Thymus (tissue), 11 donors: ENCODE results near the gene SRSF1. TPM values are rescaled to one million over a fixed set of nuclear protein-coding genes. Genes with fewer than 3 reads are reported as not detected.

Experiments used
- DNase-seq, 9 donors: peaks; one replicate each; pipeline ENCODE4 v3.0.0-alpha.2; 2013; ENCODE audit warnings: low spot score in 9 of 9, low read depth in 6 of 9, missing footprints in 1 of 9
- H3K27ac ChIP-seq, 2 donors: one replicate each; pipeline ENCODE4 v1.5.1; 2013; ENCODE audit warnings: control low read depth in 1 of 2, low read depth in 1 of 2, low read length in 1 of 2, mild to moderate bottlenecking in 1 of 2, moderate library complexity in 1 of 2
- H3K27me3 ChIP-seq, 2 donors: one replicate each; pipeline ENCODE4 v1.5.1; 2013; ENCODE audit warnings: low read length in 1 of 2; ENCODE audit not compliant: control insufficient read depth in 2 of 2, insufficient read depth in 1 of 2
- H3K36me3 ChIP-seq, 2 donors: one replicate each; pipeline ENCODE4 v1.5.1; 2013; ENCODE audit warnings: low read length in 1 of 2, mild to moderate bottlenecking in 1 of 2, moderate library complexity in 1 of 2; ENCODE audit not compliant: control insufficient read depth in 2 of 2, insufficient read depth in 2 of 2
- H3K4me1 ChIP-seq, 2 donors: one replicate each; pipeline ENCODE4 v1.5.1; 2013; ENCODE audit warnings: low read length in 2 of 2; ENCODE audit not compliant: control insufficient read depth in 2 of 2, insufficient read depth in 2 of 2
- H3K4me3 ChIP-seq, 2 donors: one replicate each; pipeline ENCODE4 v1.5.1; 2013; ENCODE audit warnings: low read length in 2 of 2, control low read depth in 1 of 2, mild to moderate bottlenecking in 1 of 2
- H3K9me3 ChIP-seq, 2 donors: one replicate each; pipeline ENCODE4 v1.5.1; 2013; ENCODE audit warnings: low read length in 1 of 2, mild to moderate bottlenecking in 1 of 2; ENCODE audit not compliant: control insufficient read depth in 2 of 2, insufficient read depth in 1 of 2
- WGBS: extraction: QIAGEN DNeasy Blood & Tissue Kit; methylation state at CpG from one replicate; pipeline ENCODE4 v1.1.7; 2013; 5-methylcytosine and 5-hydroxymethylcytosine counted together
- polyA plus RNA-seq: library from polyadenylated mRNA; stranded (reverse); fragments of 200-250 nt; gene quantifications from one replicate; pipeline ENCODE4 v1.2.3, GENCODE V29; 2013
- total RNA-seq: library from RNA; stranded (reverse); fragments of 120-200 nt; gene quantifications from one replicate; pipeline ENCODE4 v1.2.4, GENCODE V29; 2013
- donor health status: healthy.

The SRSF1 gene
- total and polyA plus RNA-seq, 2 donors = 104 to 307 TPM

DNA sequence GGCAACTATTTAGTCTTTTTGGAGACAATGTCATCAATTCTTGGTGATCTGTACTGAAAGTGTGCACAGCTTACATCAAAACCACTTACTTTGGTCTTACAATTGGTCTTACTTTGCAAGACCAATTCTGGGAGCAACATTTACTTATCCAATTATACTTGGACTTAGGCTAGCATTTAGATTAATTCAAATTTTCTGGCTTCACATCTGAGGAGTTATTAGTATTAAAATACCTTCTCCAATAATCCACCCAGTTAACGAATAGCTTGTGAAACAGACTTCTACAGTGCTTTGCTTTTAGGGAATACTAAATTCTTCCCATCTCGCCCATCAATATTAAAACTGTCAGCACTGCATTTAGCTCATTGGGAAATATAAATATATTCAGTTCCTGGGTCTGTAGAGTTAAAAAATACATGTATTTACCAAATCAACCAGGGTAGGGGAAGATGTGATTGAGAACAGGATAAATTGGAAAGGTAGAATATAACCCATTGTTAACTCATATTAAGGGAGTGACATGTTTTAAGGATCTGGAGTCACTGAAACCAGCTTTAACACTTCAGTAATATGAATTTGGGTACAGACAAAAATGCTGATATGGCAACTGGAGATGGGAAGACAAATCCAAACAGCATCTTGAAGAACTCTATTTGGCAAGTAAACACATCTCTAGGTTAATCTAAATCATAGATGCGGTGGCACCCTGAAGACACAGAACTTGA is 9.8 kb downstream of the SRSF1 start:
- H3K27ac ChIP-seq = no peak overlapping the region
- peaks cover 6 to 20% of the 10 kb centered on the region in 2 donors for H3K4me1 ChIP-seq
- H3K4me3 ChIP-seq = no peak overlapping the region
- no peaks in the 10 kb centered on the region for H3K27me3 ChIP-seq
- H3K36me3 ChIP-seq = peaks cover 0 to 51% of the 10 kb centered on the region in 2 donors
- WGBS = 97% methylated on average over 3 of the region's 3 CpGs
- no peak for DNase-seq
- no peaks in the 10 kb centered on the region for H3K9me3 ChIP-seq

DNA sequence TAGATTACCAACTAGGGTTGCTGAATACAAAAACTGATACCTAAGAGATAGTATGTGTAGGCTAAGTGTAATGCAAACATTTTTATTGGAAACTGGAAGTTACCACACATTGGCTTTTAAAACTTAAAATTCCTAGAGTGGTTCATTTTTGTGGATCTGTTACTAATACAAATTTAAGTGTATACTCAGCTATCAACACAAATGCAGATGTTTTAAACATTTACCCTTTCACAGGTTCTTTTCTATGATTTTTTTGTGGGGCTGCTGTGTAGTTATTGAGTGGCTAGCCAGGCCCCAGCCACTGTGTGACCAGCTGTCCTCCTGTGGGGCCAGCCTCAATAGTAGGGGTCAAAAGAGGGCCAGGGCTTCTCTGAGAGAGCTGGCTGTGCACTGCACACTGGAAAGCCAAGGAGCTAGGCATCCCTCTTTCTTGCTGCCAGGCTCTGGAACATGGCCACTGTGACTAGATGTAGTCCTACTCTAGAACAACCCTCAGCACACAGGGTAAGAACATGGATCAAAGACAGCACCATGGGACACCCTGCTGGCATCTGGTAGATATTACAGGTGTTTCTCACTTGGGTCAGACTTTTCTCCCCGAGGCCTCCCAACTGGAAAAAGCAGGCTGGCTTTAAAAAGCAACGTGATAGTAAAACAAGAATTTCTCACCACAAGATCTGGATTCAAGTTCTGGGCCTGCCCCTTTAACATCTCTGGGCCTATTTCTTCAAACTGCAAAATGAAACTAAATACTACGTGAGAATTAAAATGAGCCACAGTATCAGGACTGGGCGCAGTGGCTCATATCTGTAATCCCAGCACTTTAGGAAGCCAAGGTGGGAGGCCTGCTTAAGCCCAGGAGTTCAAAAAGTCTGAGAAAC is 11.7 kb downstream of the SRSF1 start:
- H3K4me3 ChIP-seq = no peak overlapping the region
- no peaks in the 10 kb centered on the region for H3K9me3 ChIP-seq
- H3K27ac ChIP-seq = no peak overlapping the region
- 50% methylated on average over 4 of the region's 4 CpGs for WGBS
- H3K36me3 ChIP-seq = peaks cover 0 to 34% of the 10 kb centered on the region in 2 donors
- peaks cover 6 to 20% of the 10 kb centered on the region in 2 donors for H3K4me1 ChIP-seq
- DNase-seq = peak in 7 of 9 donors; percentile 24 to 79 (median 53)
- H3K27me3 ChIP-seq = no peaks in the 10 kb centered on the region

DNA sequence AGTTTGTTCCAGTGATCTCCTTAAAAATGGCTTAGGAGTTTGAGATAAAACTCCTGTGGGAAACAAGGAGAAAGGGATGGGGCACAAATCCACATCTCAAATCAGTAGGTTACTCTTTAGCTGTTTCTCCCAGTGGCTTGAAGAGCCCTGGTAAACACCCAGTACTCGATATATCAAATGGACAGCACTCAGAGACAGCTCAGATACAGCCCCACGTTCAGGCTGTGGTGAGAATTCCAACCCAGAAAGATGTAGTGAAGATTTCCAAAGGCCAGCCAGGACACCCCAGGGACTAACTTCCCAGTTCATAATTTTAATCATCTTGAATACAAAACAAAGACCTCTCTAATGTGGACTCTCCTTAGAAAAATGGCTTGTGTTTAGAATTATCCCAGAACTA is 12.6 kb downstream of the SRSF1 start:
- Histone ChIP-seq H3K9me3 (no peaks in the 10 kb centered on the region), H3K36me3 (peaks cover 0 to 26% of the 10 kb centered on the region in 2 donors), H3K4me3 (no peak overlapping the region), H3K27ac (peak overlapping the region in 1 of 2 donors; percentile 21), H3K4me1 (peaks cover 6 to 20% of the 10 kb centered on the region in 2 donors), H3K27me3 (no peaks in the 10 kb centered on the region)
- 77% methylated on average over 2 of the region's 2 CpGs for WGBS
- DNase-seq = no peak

DNA sequence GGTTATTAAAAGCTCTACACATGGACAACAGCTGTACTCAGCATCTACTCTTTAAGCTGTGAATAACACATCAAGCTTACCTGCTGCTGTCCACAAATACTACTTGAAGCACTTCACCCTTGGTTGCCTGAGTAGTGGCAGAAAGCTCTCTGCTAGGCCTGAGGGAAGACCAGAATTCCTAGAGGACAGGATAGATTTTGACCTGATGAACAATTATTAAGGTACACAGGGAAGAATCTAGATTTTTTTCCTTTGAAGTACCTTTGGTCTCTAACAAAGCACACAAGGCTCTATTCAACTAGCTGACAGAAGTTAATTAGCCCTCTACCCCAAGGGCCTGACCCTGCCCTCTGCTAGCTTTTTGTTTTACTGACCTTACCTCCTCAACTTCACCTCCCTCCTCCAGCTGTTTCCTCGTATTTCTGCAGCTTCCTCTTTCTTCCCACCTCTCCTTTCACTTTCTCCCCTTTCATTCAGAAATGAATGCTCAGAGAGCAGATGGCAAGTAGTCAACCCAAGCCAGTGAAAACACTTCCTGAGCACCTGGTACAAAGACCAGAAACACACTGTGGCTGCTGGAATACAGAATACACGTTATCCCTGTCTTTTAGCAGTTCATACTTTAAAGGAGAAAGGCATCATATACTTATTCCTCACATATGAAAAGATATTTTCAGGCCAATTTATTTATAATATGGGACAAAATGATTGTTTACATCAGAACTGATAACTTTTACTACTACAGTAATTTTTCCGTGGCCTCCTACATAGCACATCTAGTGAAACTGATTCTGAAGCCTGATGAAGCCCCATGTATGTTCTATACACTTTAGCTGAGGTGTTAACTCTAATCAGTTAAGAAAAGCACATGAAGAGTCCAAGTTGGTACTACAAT is 13.3 kb downstream of the SRSF1 start:
- DNase-seq = peak in 2 of 9 donors; percentile 18 to 56
- Histone ChIP-seq H3K27me3 (no peaks in the 10 kb centered on the region), H3K36me3 (peaks cover 0 to 19% of the 10 kb centered on the region in 2 donors), H3K4me1 (peaks cover 10 to 25% of the 10 kb centered on the region in 2 donors), H3K27ac (no peak overlapping the region), H3K9me3 (no peaks in the 10 kb centered on the region), H3K4me3 (no peak overlapping the region)
- WGBS = 24% methylated on average over 3 of the region's 3 CpGs

DNA sequence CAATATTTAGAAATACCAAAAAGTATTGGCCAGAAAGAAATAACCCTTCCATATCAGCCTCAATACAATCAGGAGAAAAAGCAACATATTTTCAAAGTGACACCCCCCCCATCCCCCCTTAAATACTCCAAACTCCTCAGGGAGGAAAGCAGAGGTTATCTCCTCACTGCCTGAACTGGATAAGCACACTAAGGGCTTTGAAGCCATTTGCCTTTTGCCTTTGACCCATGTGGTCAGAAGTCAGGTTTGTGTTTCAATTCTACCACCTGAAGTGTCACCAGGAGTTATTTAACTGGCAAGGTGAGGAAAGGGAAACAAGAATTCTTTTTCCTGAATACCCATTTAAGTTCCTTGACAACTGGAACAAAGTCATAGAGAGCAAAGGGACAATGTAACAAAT is 15.5 kb downstream of the SRSF1 start:
- no peak overlapping the region for H3K4me3 ChIP-seq
- DNase-seq = no peak
- no peaks in the 10 kb centered on the region for H3K36me3 ChIP-seq
- H3K27ac ChIP-seq = no peak overlapping the region
- H3K27me3 ChIP-seq = no peaks in the 10 kb centered on the region
- peaks cover 13 to 33% of the 10 kb centered on the region in 2 donors for H3K4me1 ChIP-seq
- no peaks in the 10 kb centered on the region for H3K9me3 ChIP-seq

DNA sequence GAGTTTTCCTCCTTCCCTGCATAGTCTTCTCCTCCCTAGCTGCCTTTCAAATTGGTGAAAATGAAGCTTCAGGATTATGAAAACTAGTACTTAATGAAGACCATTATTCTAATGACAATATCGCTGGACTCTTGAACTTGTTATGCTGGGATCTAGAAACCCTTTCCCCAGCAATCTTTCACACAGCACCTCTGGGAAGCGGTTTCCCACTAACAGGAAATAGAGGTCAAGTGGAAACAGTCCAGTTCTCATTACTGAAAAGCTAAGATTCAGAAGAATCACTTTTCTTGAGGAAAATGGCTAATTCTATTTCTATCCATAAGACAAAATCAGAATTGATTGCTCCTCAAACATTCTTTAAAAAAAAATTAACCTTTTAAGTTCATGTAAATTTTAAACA is 17.0 kb downstream of the SRSF1 start:
- peaks cover 17 to 31% of the 10 kb centered on the region in 2 donors for H3K4me1 ChIP-seq

DNA sequence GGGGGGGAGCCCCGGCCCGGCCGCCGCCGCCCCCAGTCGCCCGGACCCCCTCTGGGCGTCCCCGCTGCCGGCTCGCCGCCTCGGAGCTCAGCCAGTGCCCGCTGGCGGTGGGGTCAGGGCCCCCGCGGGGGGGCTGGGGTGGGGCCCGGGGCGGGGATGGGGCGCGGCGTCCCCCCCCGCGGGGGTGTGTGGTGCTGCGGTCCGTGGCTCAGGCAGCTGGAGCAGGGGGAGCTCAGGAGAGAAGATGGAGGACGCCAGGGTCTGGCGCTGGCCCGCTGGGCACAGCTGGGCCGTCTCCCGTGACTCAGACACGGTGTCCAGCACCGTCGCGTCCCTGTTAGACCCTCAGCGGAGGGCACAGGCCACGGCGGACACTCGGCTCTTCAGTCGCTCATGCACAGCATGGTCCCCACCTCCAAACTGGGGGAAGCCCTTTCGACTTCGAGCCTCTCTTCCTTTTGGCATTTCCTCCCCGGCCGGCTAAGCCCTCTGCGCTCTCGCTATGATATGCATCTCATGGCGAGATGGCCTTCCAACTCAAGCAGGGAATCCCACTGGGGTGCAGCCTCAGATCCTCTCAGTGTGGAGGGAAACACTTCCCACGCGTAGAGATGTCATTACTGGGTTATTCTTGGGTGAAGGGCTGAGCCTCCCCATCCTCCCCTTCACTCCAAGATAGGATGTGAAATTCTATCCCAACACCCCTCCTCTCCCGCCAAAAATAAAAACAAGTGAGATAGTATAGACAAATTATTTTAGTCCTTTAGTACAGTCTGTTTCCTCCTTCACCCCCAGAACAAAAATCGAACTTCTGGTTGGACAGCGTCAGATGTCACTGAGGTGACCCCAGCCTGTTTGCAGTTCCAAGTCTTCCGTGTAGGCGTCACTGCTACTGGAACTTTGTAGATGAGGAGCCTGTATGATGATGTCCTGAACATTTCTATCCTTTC is 18.5 kb downstream of the SRSF1 start:
- Histone ChIP-seq H3K27me3 (no peaks in the 10 kb centered on the region), H3K9me3 (no peaks in the 10 kb centered on the region), H3K4me1 (peaks cover 19 to 22% of the 10 kb centered on the region in 2 donors), H3K36me3 (peaks cover 0 to 3% of the 10 kb centered on the region in 2 donors), H3K4me3 (peak overlapping the region; percentile 78 to 95), H3K27ac (peak overlapping the region; percentile 79 to 91)
- DNase-seq = peak in 6 of 9 donors; percentile 46 to 83 (median 62)
- 6% methylated on average over 54 of the region's 54 CpGs for WGBS

More for the DNA sequence above, 17.0 kb downstream of the SRSF1 start:
- Histone ChIP-seq H3K9me3 (no peaks in the 10 kb centered on the region), H3K27me3 (no peaks in the 10 kb centered on the region), H3K4me3 (no peak overlapping the region), H3K27ac (no peak overlapping the region), H3K36me3 (no peaks in the 10 kb centered on the region)
- WGBS = 96% methylated on average over 2 of the region's 2 CpGs
- DNase-seq = no peak
